H1 (cell line): ENCODE data around the gene DMBX1. TPM values are rescaled to one million over a fixed set of nuclear protein-coding genes. Genes with fewer than 3 reads are reported as not detected.
A peak's percentile ranks its signal among the peaks of the same experiment; 100 is the strongest.

Source experiments
- MAFK ChIP-seq: IDR thresholded peaks from 2 replicates; pipeline ENCODE4 v1.6.1; 2012; ENCODE audit warnings: low read depth, mild to moderate bottlenecking, improper control_type of control experiment, low read length
- TBP ChIP-seq: IDR thresholded peaks from 2 replicates; pipeline ENCODE4 v1.6.1; 2011; ENCODE audit warnings: low read depth, low read length, improper control_type of control experiment
- polyA plus RNA-seq, 7 experiments: library from polyadenylated mRNA; depleted of rRNA in 3 of 7; stranded (reverse) in 5 of 7; unstranded in 2 of 7; fragments of >200 nt in 5 of 7; fragments of 200-250 nt in 2 of 7; gene quantifications; 1 replicate in 5 of 7; 2 replicates in 1 of 7; 4 replicates in 1 of 7; pipeline versions ENCODE4 v1.2.1 to v1.2.3, GENCODE V29; 2011 to 2013; ENCODE audit warnings: missing spikeins in 2 of 7, mixed read lengths in 2 of 7
- total RNA-seq: library from RNA; stranded (reverse); fragmentation: NEBNext Ultra II Directional; extraction: Animal tissue kit (Norgen Biotek cat#: 25700); gene quantifications from 2 replicates; pipeline ENCODE4 v1.2.1, GENCODE V29; 2021

DMBX1 gene
- total and polyA plus RNA-seq, 2 of the 8 experiments (the other 6 are each of a cell fraction or from before 2014, with no cell fraction given), result 0.23 to 0.30 TPM

- TF ChIP-seq MAFK, result no peak
- 0 out of 2 replicates have a peak, but pooled peaks have one; percentile 21 for TF ChIP-seq TBP
Measured at GRCh38 chr1:46527474-46528296, 38.0 kb downstream of the DMBX1 start (continued).
